Upper lobe of left lung (tissue), 4 donors: ENCODE measurements around the gene ANKIB1.

Experiments used
- POLR2A ChIP-seq, 4 donors: fragments of 450-650 bp; IDR thresholded peaks; one replicate each; pipeline ENCODE4 v1.5.1; 2016 to 2017; ENCODE audit warnings: antibody characterized with exemption in 4 of 4, mild to moderate bottlenecking in 2 of 4
- POLR2AphosphoS5 ChIP-seq, 2 donors: sonication (generic); formaldehyde crosslinking; IDR thresholded peaks; one replicate each; pipeline ENCODE4 v1.5.1; 2017; ENCODE audit warnings: antibody characterized with exemption in 2 of 2
- TF ChIP-seq, protein P1 (sequence below), 6 experiments: fragments of 450-650 bp in 4 of 6; fragments of 200-600 bp in 2 of 6; sonication (generic) in 2 of 6; IDR thresholded peaks; one replicate each; pipeline ENCODE4 v1.5.1; 2016 to 2019; ENCODE audit warnings: antibody characterized with exemption in 6 of 6

DNA sequence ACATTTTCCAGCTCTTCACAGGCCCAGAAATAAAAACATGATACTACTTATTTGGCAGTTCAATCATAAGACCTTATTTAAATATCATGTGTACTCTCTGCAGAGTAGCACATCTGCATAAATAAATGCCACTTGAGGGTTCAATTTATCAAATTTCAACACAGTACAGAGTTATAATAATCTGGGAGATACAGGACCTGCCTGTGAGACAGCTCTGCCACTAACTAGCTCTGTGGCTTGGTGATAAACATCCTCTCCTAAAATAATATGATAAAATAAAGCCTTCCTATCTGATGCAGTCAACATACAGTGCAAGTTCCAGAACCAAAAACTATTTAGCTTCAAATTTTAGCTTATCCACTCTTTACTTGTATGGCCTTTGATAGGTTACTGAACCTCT is 110.6 kb downstream of the ANKIB1 start:
- TF ChIP-seq, protein P1, sequence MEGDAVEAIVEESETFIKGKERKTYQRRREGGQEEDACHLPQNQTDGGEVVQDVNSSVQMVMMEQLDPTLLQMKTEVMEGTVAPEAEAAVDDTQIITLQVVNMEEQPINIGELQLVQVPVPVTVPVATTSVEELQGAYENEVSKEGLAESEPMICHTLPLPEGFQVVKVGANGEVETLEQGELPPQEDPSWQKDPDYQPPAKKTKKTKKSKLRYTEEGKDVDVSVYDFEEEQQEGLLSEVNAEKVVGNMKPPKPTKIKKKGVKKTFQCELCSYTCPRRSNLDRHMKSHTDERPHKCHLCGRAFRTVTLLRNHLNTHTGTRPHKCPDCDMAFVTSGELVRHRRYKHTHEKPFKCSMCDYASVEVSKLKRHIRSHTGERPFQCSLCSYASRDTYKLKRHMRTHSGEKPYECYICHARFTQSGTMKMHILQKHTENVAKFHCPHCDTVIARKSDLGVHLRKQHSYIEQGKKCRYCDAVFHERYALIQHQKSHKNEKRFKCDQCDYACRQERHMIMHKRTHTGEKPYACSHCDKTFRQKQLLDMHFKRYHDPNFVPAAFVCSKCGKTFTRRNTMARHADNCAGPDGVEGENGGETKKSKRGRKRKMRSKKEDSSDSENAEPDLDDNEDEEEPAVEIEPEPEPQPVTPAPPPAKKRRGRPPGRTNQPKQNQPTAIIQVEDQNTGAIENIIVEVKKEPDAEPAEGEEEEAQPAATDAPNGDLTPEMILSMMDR (IDR thresholded peaks at IDR 0.05), result no peak
- TF ChIP-seq POLR2A (IDR thresholded peaks at IDR 0.05) (no peak), POLR2AphosphoS5 (IDR thresholded peaks at IDR 0.05) (no peak)
